Lower leg skin (tissue), 4 donors: ENCODE measurements around the gene CST7. TPM values are rescaled to one million over a fixed set of nuclear protein-coding genes. Genes with fewer than 3 reads are reported as not detected.
A peak's percentile ranks its signal among the peaks of the same experiment; 100 is the strongest.

ENCODE experiments used
- DNase-seq, 2 donors: peaks; one replicate each; pipeline ENCODE4 v3.0.0-alpha.2; 2019; ENCODE audit warnings: low spot score in 2 of 2
- H3K4me3 ChIP-seq: fragments of 200-600 bp; sonication (generic); 2 replicates; pipeline ENCODE4 v1.5.1; 2017; ENCODE audit warnings: mild to moderate bottlenecking, low read depth; ENCODE audit not compliant: poor library complexity, severe bottlenecking
- CTCF ChIP-seq, 3 donors: fragments of 450-650 bp; IDR thresholded peaks; one replicate each; pipeline ENCODE4 v1.5.1; 2016; ENCODE audit warnings: antibody characterized with exemption in 3 of 3, mild to moderate bottlenecking in 3 of 3, moderate library complexity in 2 of 3
- POLR2A ChIP-seq, 2 donors: fragments of 450-650 bp; IDR thresholded peaks; one replicate each; pipeline ENCODE4 v1.6.1; 2016 to 2017; ENCODE audit warnings: antibody characterized with exemption in 2 of 2, mild to moderate bottlenecking in 1 of 2, moderate library complexity in 1 of 2
- WGBS, 2 donors: methylation state at CpG; one replicate each; pipeline ENCODE4 v1.1.5; 2018; 5-methylcytosine and 5-hydroxymethylcytosine counted together
- intact Hi-C: fragments of 100-400 bp; cut with DNase I; formaldehyde crosslinking; loops from one replicate; pipeline ENCODE4 v1.15.0; 2023; ENCODE audit warnings: low total_unique reads
- total RNA-seq, 4 donors: library from RNA; depleted of rRNA; stranded (reverse); fragments of >200 nt; gene quantifications; one replicate each; pipeline ENCODE4 v1.1.0, GENCODE V29; 2016

The CST7 gene
- total RNA-seq, 4 donors from 2014 or later: 0.42 to 5.1 (median 1.2) TPM

- peak in 1 of 2 donors; percentile 46 for DNase-seq
- intact Hi-C loops: no loop called here
- 94 to 96% methylated on average over 5 of the region's 5 CpGs for WGBS, 2 donors
- no peak for TF ChIP-seq POLR2A (IDR thresholded peaks at IDR 0.05)
- no peak for TF ChIP-seq CTCF (IDR thresholded peaks at IDR 0.05)
- H3K4me3 ChIP-seq: no peak overlapping the region
Measured at GRCh38 chr20:24970030-24970553, 21.0 kb downstream of the CST7 start.

GRCh38 chr20:24970754-24971153 is 21.7 kb downstream of the CST7 start:
- H3K4me3 ChIP-seq: no peak overlapping the region
- intact Hi-C loops: no loop called here
- no peak for TF ChIP-seq CTCF (IDR thresholded peaks at IDR 0.05)
- TF ChIP-seq POLR2A (IDR thresholded peaks at IDR 0.05): no peak
- DNase-seq: peak in 1 of 2 donors; percentile 53
- 83 to 89% methylated on average over 8 of the region's 8 CpGs for WGBS, 2 donors

- TF ChIP-seq CTCF (IDR thresholded peaks at IDR 0.05) (no peak), POLR2A (IDR thresholded peaks at IDR 0.05) (no peak)
- no peak overlapping the region for H3K4me3 ChIP-seq
- DNase-seq: peak in 1 of 2 donors; percentile 7
- intact Hi-C loops: no loop called here
- 91 to 93% methylated on average over 6 of the region's 6 CpGs for WGBS, 2 donors
Measured at GRCh38 chr20:24971376-24972101, 22.5 kb downstream of the CST7 start.

- peak in 1 of 2 donors; percentile 15 for DNase-seq
- H3K4me3 ChIP-seq: no peak overlapping the region
- TF ChIP-seq POLR2A (IDR thresholded peaks at IDR 0.05) (no peak), CTCF (IDR thresholded peaks at IDR 0.05) (no peak)
- WGBS, 2 donors: 96 to 100% methylated on average over 2 of the region's 2 CpGs
- intact Hi-C loops: no loop called here
Measured at GRCh38 chr20:24972341-24972740, 23.3 kb downstream of the CST7 start.

GRCh38 chr20:24977336-24977735 is 28.3 kb downstream of the CST7 start:
- intact Hi-C loops: no loop called here
- peak in 1 of 2 donors; percentile 42 for DNase-seq
- 92 to 100% methylated on average over 1 of the region's 1 CpG for WGBS, 2 donors
- TF ChIP-seq CTCF (IDR thresholded peaks at IDR 0.05) (no peak), POLR2A (IDR thresholded peaks at IDR 0.05) (no peak)
- H3K4me3 ChIP-seq: no peak overlapping the region
